HepG2 (cell line): ENCODE measurements around the gene DHX16. TPM values are rescaled to one million over a fixed set of nuclear protein-coding genes. Genes with fewer than 3 reads are reported as not detected.

Experiments used
- CBX1 ChIP-seq: IDR thresholded peaks from one replicate; pipeline ENCODE4 v1.6.1; 2016; ENCODE audit warnings: antibody characterized with exemption, low read depth
- CEBPZ ChIP-seq: IDR thresholded peaks from 2 replicates; pipeline ENCODE4 v1.6.1; 2012; ENCODE audit warnings: low read length, improper control_type of control experiment
- DNMT3B ChIP-seq: conservative IDR thresholded peaks from 2 replicates; pipeline ENCODE4 v1.6.1; 2016; ENCODE audit warnings: missing biosample characterization, control low read depth
- FOXM1 ChIP-seq: sonication (generic); formaldehyde crosslinking; IDR thresholded peaks from 2 replicates; pipeline ENCODE4 v1.5.0; 2020; ENCODE audit warnings: missing genetic modification reagents
- GABPB1 ChIP-seq: IDR thresholded peaks from 2 replicates; pipeline ENCODE4 v1.6.1; 2016; ENCODE audit warnings: mild to moderate bottlenecking, missing genetic modification reagents, moderate library complexity, missing compliant biosample characterization
- HCFC1 ChIP-seq: fragments of 150-350 bp; IDR thresholded peaks from 2 replicates; pipeline ENCODE4 v1.6.1; 2014; ENCODE audit warnings: low read depth, low read length
- HES4 ChIP-seq: sonication (generic); formaldehyde crosslinking; IDR thresholded peaks from 2 replicates; pipeline ENCODE4 v1.9.0; 2021; ENCODE audit warnings: mild to moderate bottlenecking, missing genetic modification reagents, borderline replicate concordance
- HIVEP1 ChIP-seq: sonication (generic); formaldehyde crosslinking; IDR thresholded peaks from 2 replicates; pipeline ENCODE4 v1.4.0; 2020; ENCODE audit warnings: mild to moderate bottlenecking, missing genetic modification reagents
- MAFK ChIP-seq, 2 experiments: IDR thresholded peaks in 1 of 2; conservative IDR thresholded peaks in 1 of 2; 2 replicates each; pipeline ENCODE4 v1.6.1; 2011; ENCODE audit warnings: improper control_type of control experiment in 2 of 2, low read length in 2 of 2
- MXD3 ChIP-seq: IDR thresholded peaks from 2 replicates; pipeline ENCODE4 v1.6.1; 2016; ENCODE audit warnings: mild to moderate bottlenecking, missing biosample characterization, missing genetic modification reagents
- PITX1 ChIP-seq: sonication (generic); formaldehyde crosslinking; IDR thresholded peaks from 2 replicates; pipeline ENCODE4 v1.5.1; 2020; ENCODE audit warnings: mild to moderate bottlenecking, missing genetic modification reagents
- SKIL ChIP-seq: sonication (generic); formaldehyde crosslinking; IDR thresholded peaks from 2 replicates; pipeline ENCODE4 v1.8.0; 2022; ENCODE audit warnings: missing genetic modification reagents, mild to moderate bottlenecking, moderate library complexity, borderline replicate concordance
- TAF1 ChIP-seq: sonication (generic); formaldehyde crosslinking; IDR thresholded peaks from 2 replicates; pipeline ENCODE4 v1.4.0; 2020; ENCODE audit warnings: missing genetic modification reagents
- ZEB1 ChIP-seq: IDR thresholded peaks from 2 replicates; pipeline ENCODE4 v1.6.1; 2012; ENCODE audit warnings: mild to moderate bottlenecking, low read depth, inconsistent platforms; ENCODE audit not compliant: insufficient replicate concordance
- ZNF260 ChIP-seq: sonication (generic); formaldehyde crosslinking; IDR thresholded peaks from 2 replicates; pipeline ENCODE4 v1.4.0; 2020; ENCODE audit warnings: missing genetic modification reagents, low read depth, mild to moderate bottlenecking, borderline replicate concordance
- ZNF589 ChIP-seq: sonication (generic); formaldehyde crosslinking; conservative IDR thresholded peaks from 2 replicates; pipeline ENCODE4 v1.8.0; 2022; ENCODE audit warnings: mild to moderate bottlenecking, moderate library complexity, missing genetic modification reagents
- ZNF644 ChIP-seq: IDR thresholded peaks from 2 replicates; pipeline ENCODE4 v1.6.1; 2016; ENCODE audit warnings: low read depth
- ZNF746 ChIP-seq: sonication (generic); formaldehyde crosslinking; IDR thresholded peaks from 2 replicates; pipeline ENCODE4 v1.8.0; 2022; ENCODE audit warnings: mild to moderate bottlenecking, missing genetic modification reagents
- ZNF770 ChIP-seq: sonication (generic); formaldehyde crosslinking; IDR thresholded peaks from 2 replicates; pipeline ENCODE4 v1.5.0; 2020; ENCODE audit warnings: mild to moderate bottlenecking, missing genetic modification reagents
- polyA plus RNA-seq, 8 experiments: library from polyadenylated mRNA; depleted of rRNA in 3 of 8; stranded (reverse) in 7 of 8; unstranded in 1 of 8; fragments of >200 nt; fragmentation: Illumina TruSeq in 4 of 8; extraction: Trizol in 4 of 8; gene quantifications; 2 replicates each; pipeline versions ENCODE4 v1.2.1 to v1.2.3, GENCODE V29; 2011 to 2016; ENCODE audit warnings: low read depth in 4 of 8, missing spikeins in 1 of 8, mixed read lengths in 1 of 8; ENCODE audit not compliant: insufficient read depth in 1 of 8
- total RNA-seq, 5 experiments: library from RNA; depleted of rRNA; stranded (reverse); fragments of >200 nt; fragmentation: Illumina TruSeq; extraction: Trizol; gene quantifications; 2 replicates each; pipeline ENCODE4 v1.2.3, GENCODE V29; 2016; ENCODE audit warnings: low read depth in 1 of 5

DHX16 gene
- total and polyA plus RNA-seq, 2 of the 13 experiments (the other 11 are each of a cell fraction or from before 2014, with no cell fraction given), result 57.0 to 58.5 TPM

GRCh38 chr6:30654798-30655742 lies 17.7 kb downstream of the DHX16 start (continued):
- TF ChIP-seq HCFC1 (no peak), GABPB1 (CRISPR knock-in tag) (peak; percentile 58; the same call in 1 of the 2 replicates), MAFK (conservative IDR thresholded peaks at IDR 0.05 in 1 of 2, IDR thresholded peaks at IDR 0.05 in 1 of 2; ENCODE audit: low read length in 2 of 2) (peak; percentile 98), CEBPZ (no peak), ZNF260 (no peak), HIVEP1 (CRISPR knock-in tag) (peak; percentile 68), ZNF746 (CRISPR knock-in tag) (peak; percentile 23; the same call in 1 of the 2 replicates), PITX1 (CRISPR knock-in tag) (peak; percentile 63), SKIL (CRISPR knock-in tag) (peak; percentile 88), MXD3 (CRISPR knock-in tag) (no peak), FOXM1 (CRISPR knock-in tag) (no peak), DNMT3B (CRISPR knock-in tag) (no peak), ZNF770 (CRISPR knock-in tag) (0 out of 2 replicates have a peak, but pooled peaks have one; percentile 39), TAF1 (CRISPR knock-in tag) (no peak), ZNF644 (peak; percentile 99), CBX1 (peak; percentile 65), ZEB1 (peak; percentile 81), HES4 (CRISPR knock-in tag) (no peak), ZNF589 (CRISPR knock-in tag) (peak; percentile 81; the same call in 1 of the 2 replicates)
